ENCODE data around the gene ASB13. TPM values are rescaled to one million over a fixed set of nuclear protein-coding genes. Genes with fewer than 3 reads are reported as not detected.

ASB13 gene
- total RNA-seq, 1 donor from 2014 or later, result 15.3 TPM

DNA sequence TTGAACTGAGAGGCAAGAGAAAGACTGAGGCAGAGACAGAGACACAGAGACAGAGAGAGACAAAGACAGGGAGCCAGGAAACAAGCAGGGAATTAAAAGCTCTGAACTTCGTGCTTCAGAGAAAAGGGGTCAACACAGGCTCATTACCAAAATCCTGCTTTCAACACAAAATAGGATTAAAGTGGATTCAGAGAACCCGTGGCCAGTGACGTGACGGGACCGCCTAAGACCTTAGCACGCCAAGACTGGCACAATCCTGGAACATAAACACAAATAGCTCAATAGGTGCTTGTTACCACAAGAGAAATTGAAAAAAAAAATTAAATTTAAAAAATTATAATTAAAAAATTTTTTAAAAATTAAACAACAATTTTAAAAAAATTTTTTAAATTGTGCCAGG lies 21.5 kb downstream of the ASB13 start:
- H3K27me3 ChIP-seq, result no peaks in the 10 kb centered on the region
- H3K36me3 ChIP-seq, result peaks cover 28 to 52% of the 10 kb centered on the region in 2 donors
- H3K9me3 ChIP-seq, result no peaks in the 10 kb centered on the region
- H3K4me1 ChIP-seq, result peaks cover 0 to 10% of the 10 kb centered on the region in 2 donors
- H3K4me3 ChIP-seq, result no peak overlapping the region
- intact Hi-C loops (cut with DNase I), result no loop called here
- no peak for DNase-seq (ENCODE audit: low spot score in 2 of 2)
- TF ChIP-seq, protein P1, sequence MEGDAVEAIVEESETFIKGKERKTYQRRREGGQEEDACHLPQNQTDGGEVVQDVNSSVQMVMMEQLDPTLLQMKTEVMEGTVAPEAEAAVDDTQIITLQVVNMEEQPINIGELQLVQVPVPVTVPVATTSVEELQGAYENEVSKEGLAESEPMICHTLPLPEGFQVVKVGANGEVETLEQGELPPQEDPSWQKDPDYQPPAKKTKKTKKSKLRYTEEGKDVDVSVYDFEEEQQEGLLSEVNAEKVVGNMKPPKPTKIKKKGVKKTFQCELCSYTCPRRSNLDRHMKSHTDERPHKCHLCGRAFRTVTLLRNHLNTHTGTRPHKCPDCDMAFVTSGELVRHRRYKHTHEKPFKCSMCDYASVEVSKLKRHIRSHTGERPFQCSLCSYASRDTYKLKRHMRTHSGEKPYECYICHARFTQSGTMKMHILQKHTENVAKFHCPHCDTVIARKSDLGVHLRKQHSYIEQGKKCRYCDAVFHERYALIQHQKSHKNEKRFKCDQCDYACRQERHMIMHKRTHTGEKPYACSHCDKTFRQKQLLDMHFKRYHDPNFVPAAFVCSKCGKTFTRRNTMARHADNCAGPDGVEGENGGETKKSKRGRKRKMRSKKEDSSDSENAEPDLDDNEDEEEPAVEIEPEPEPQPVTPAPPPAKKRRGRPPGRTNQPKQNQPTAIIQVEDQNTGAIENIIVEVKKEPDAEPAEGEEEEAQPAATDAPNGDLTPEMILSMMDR (IDR thresholded peaks at IDR 0.05), result no peak
- peak overlapping the region; percentile 72 to 76 for H3K27ac ChIP-seq

DNA sequence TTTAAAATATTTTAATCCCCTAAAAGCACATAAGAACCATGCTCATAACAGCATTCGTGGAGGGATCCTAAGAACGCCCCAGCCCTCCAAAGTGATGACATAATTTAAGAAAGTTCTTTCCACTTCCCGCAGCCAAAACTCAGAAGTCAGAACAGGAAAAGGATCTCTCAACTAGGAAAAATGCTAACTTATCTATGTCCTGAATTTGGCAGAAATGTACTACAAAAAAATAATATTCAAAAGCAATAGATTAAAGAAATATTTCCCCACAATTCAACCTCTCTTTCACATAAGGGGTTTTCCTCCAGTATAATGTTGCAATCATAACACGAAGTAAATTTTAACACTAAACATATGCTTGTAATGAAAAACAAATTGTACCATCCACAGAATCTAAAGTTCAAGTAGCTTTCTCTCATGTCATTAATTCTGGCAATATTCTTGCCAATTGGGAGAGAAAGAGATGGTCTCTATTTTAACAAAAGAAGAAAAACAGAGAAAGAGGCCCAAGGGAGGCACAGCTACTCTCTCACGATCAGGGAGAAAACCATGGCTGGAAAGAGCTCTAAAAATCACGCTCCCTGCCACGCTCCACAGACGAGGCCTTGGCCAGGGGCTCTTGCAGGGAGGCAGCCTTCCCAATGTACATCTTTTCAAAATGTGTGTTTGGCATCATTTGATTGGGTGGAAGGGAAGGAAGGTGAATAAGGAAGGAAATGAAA lies 22.9 kb downstream of the ASB13 start:
- H3K36me3 ChIP-seq, result peaks cover 33 to 52% of the 10 kb centered on the region in 2 donors
- peaks cover 0 to 10% of the 10 kb centered on the region in 2 donors for H3K4me1 ChIP-seq
- no peak for DNase-seq (ENCODE audit: low spot score in 2 of 2)
- intact Hi-C loops (cut with DNase I), result no loop called here
- peak overlapping the region; percentile 72 to 76 for H3K27ac ChIP-seq
- H3K27me3 ChIP-seq, result no peaks in the 10 kb centered on the region
- no peaks in the 10 kb centered on the region for H3K9me3 ChIP-seq
- TF ChIP-seq, protein P1 (IDR thresholded peaks at IDR 0.05), result no peak
- H3K4me3 ChIP-seq, result no peak overlapping the region

DNA sequence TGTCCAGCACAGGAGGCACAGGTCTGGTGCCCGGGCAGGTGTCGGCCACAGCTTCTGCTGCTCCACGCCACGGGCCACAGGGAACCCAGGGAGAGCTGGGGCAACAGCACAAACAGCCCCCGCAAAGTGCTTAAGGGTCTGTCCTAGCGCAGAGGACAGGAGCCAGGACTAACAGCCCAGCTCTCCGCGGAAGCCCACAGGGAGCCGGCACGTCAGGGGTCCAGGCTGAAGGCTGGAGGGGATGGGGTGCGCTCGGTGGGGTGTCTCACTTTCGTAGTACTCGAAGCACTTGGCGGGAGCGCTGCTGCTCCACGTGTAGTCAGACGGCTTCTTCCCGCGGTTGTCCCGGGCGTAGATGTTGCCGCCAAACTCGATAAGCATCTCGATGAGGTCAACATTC lies 24.9 kb downstream of the ASB13 start:
- no peak for DNase-seq (ENCODE audit: low spot score in 2 of 2)
- intact Hi-C loops (cut with DNase I), result no loop called here

DNA sequence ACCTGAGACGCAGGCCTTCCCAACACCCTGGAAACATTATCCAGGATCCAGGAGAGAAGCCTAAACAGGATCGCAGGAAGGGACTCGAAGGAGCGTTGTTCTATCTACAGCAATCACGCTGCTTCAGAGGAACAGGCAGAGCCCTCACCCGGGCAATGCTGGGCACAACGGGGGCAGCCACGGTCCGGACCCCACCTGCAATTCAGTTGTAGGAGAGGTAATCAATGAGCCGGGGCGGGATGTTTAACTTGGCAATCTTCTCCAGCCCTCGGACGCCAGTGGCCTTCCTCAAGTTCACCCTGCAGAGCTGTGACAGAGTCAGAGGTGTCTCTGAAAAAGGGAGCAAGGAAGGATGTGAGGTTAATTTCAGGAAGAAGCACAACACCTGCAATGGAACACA lies 25.9 kb downstream of the ASB13 start:
- H3K4me3 ChIP-seq, result no peak overlapping the region
- H3K27me3 ChIP-seq, result no peaks in the 10 kb centered on the region
- DNase-seq (ENCODE audit: low spot score in 2 of 2), result no peak
- intact Hi-C loops (cut with DNase I), result no loop called here
- H3K27ac ChIP-seq, result no peak overlapping the region
- H3K36me3 ChIP-seq, result peaks cover 36 to 40% of the 10 kb centered on the region in 2 donors
- TF ChIP-seq, protein P1 (IDR thresholded peaks at IDR 0.05), result no peak
- H3K9me3 ChIP-seq, result no peaks in the 10 kb centered on the region
- H3K4me1 ChIP-seq, result peaks cover 0 to 10% of the 10 kb centered on the region in 2 donors

More for the DNA sequence above, 24.9 kb downstream of the ASB13 start:
- Histone ChIP-seq H3K36me3 (peaks cover 36 to 43% of the 10 kb centered on the region in 2 donors), H3K4me3 (no peak overlapping the region), H3K9me3 (no peaks in the 10 kb centered on the region), H3K4me1 (peaks cover 0 to 10% of the 10 kb centered on the region in 2 donors), H3K27ac (no peak overlapping the region), H3K27me3 (no peaks in the 10 kb centered on the region)
- TF ChIP-seq, protein P1 (IDR thresholded peaks at IDR 0.05), result no peak

DNA sequence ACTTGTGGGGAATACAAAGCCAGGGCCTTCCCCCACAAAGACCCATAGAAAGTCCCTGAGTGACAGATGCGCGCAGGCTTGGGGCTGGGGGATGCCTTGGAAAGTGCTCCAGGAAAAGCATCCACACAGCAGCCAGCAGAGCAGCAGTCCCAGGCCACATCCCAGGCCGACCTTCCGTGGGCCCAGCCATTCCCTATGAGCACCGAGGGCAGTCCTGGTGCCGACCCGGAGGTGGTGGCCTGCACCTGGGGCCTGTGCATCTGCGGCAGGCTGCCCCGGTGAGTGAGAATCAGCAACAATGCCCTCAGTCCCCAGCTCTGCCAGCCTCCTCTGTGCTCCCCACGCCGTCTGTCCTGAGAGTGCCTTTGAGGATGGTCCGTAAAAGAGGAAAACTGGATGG lies 26.4 kb downstream of the ASB13 start:
- Histone ChIP-seq H3K4me1 (peaks cover 0 to 10% of the 10 kb centered on the region in 2 donors), H3K27me3 (no peaks in the 10 kb centered on the region), H3K27ac (no peak overlapping the region), H3K9me3 (no peaks in the 10 kb centered on the region), H3K4me3 (no peak overlapping the region), H3K36me3 (peaks cover 36 to 40% of the 10 kb centered on the region in 2 donors)
- TF ChIP-seq, protein P1 (IDR thresholded peaks at IDR 0.05), result no peak
- DNase-seq (ENCODE audit: low spot score in 2 of 2), result no peak
- intact Hi-C loops (cut with DNase I), result no loop called here

All from ascending aorta (tissue), 2 donors.